Naive thymus-derived CD4-positive, alpha-beta T cell (primary cell): ENCODE measurements around the gene MSH3. TPM values are rescaled to one million over a fixed set of nuclear protein-coding genes. Genes with fewer than 3 reads are reported as not detected.

Source experiments
- ATAC-seq: fragments of 150-1000 bp; cut with Tn5 transposase; 2 replicates; pipeline ENCODE4 v1.10.0; 2021; ENCODE audit warnings: mild to moderate bottlenecking, moderate library complexity
- CTCF ChIA-PET: fragments of 350-600 bp; sonication (Branson Sonifier 250); formaldehyde crosslinking; loops from one replicate; lab custom pipeline; 2021; ENCODE audit warnings: antibody characterized with exemption; lab: Charles Lee
- POLR2A ChIA-PET: fragments of 350-600 bp; sonication (Branson Sonifier 250); formaldehyde crosslinking; loops from one replicate; lab custom pipeline; 2021; ENCODE audit warnings: antibody characterized with exemption, inconsistent platforms; lab: Charles Lee
- DNase-seq, 9 donors: peaks; one replicate each; pipeline versions ENCODE4 v3.0.0 to v3.0.0-alpha.2; 2020 to 2022; ENCODE audit warnings: mixed read lengths in 1 of 9
- H3K27ac ChIP-seq: one replicate; pipeline ENCODE4 v1.7.0; 2013; ENCODE audit warnings: mild to moderate bottlenecking, low read depth, low read length, moderate library complexity
- H3K27me3 ChIP-seq, 2 donors: one replicate each; pipeline ENCODE4 v1.7.0; 2013; ENCODE audit warnings: low read length in 2 of 2, mild to moderate bottlenecking in 2 of 2, moderate library complexity in 2 of 2; ENCODE audit not compliant: control insufficient read depth in 2 of 2, insufficient read depth in 2 of 2
- H3K36me3 ChIP-seq, 3 experiments: 1 replicate in 2 of 3; 2 replicates in 1 of 3; pipeline ENCODE4 v1.7.0; 2013; ENCODE audit warnings: low read length in 3 of 3, mild to moderate bottlenecking in 3 of 3, moderate library complexity in 1 of 3; ENCODE audit not compliant: insufficient read depth in 3 of 3, control insufficient read depth in 2 of 3
- H3K4me1 ChIP-seq, 2 donors: one replicate each; pipeline ENCODE4 v1.7.0; 2013; ENCODE audit warnings: low read length in 2 of 2, mild to moderate bottlenecking in 2 of 2, moderate library complexity in 1 of 2; ENCODE audit not compliant: control insufficient read depth in 2 of 2, insufficient read depth in 2 of 2
- H3K4me3 ChIP-seq: 2 replicates; pipeline ENCODE4 v1.7.0; 2013; ENCODE audit warnings: mild to moderate bottlenecking, low read length
- H3K9me3 ChIP-seq, 3 experiments: 1 replicate in 2 of 3; 2 replicates in 1 of 3; pipeline ENCODE4 v1.7.0; 2013; ENCODE audit warnings: low read length in 3 of 3; ENCODE audit not compliant: control insufficient read depth in 2 of 3
- H3K27ac Mint-ChIP-seq, 9 donors: one replicate each; pipeline ENCODE4 v1.8.0; 2020 to 2022; ENCODE audit warnings: mixed read lengths in 9 of 9, mild to moderate bottlenecking in 8 of 9, moderate library complexity in 5 of 9, inconsistent platforms in 2 of 9
- H3K27me3 Mint-ChIP-seq, 5 donors: one replicate each; pipeline ENCODE4 v1.8.0; 2021 to 2022; ENCODE audit warnings: mixed read lengths in 5 of 5, mild to moderate bottlenecking in 1 of 5
- H3K36me3 Mint-ChIP-seq, 5 donors: one replicate each; pipeline ENCODE4 v1.8.0; 2020 to 2022; ENCODE audit warnings: mixed read lengths in 5 of 5, mild to moderate bottlenecking in 3 of 5, inconsistent platforms in 1 of 5
- H3K4me1 Mint-ChIP-seq, 7 donors: one replicate each; pipeline ENCODE4 v1.8.0; 2020 to 2022; ENCODE audit warnings: mixed read lengths in 7 of 7, mild to moderate bottlenecking in 3 of 7, inconsistent platforms in 1 of 7
- H3K4me3 Mint-ChIP-seq, 10 donors: one replicate each; pipeline ENCODE4 v1.8.0; 2020 to 2022; ENCODE audit warnings: mild to moderate bottlenecking in 10 of 10, mixed read lengths in 10 of 10, moderate library complexity in 6 of 10, inconsistent platforms in 2 of 10
- H3K9me3 Mint-ChIP-seq, 11 donors: one replicate each; pipeline ENCODE4 v1.8.0; 2020 to 2022; ENCODE audit warnings: mixed read lengths in 11 of 11, mild to moderate bottlenecking in 4 of 11, inconsistent platforms in 1 of 11, moderate library complexity in 1 of 11
- intact Hi-C, 2 donors: fragments of 100-400 bp; cut with micrococcal nuclease; formaldehyde crosslinking; loops; one replicate each; pipeline ENCODE4 v1.15.1; 2023
- polyA plus RNA-seq, 2 donors: library from polyadenylated mRNA; unstranded; fragments of 300-500 nt; fragmentation: Illumina TruSeq; gene quantifications; one replicate each; pipeline ENCODE4 v1.2.3, GENCODE V29; 2021
- total RNA-seq, 6 experiments: library from RNA in 5 of 6; stranded (reverse) in 5 of 6; gene quantifications; 1 replicate in 5 of 6; 2 replicates in 1 of 6; pipeline ENCODE4 v1.2.3 and lab custom pipeline; 2021 to 2026

Gene MSH3
- total and polyA plus RNA-seq, 7 experiments from 2014 or later: 10.5 to 20.9 (median 13.0) TPM

DNA sequence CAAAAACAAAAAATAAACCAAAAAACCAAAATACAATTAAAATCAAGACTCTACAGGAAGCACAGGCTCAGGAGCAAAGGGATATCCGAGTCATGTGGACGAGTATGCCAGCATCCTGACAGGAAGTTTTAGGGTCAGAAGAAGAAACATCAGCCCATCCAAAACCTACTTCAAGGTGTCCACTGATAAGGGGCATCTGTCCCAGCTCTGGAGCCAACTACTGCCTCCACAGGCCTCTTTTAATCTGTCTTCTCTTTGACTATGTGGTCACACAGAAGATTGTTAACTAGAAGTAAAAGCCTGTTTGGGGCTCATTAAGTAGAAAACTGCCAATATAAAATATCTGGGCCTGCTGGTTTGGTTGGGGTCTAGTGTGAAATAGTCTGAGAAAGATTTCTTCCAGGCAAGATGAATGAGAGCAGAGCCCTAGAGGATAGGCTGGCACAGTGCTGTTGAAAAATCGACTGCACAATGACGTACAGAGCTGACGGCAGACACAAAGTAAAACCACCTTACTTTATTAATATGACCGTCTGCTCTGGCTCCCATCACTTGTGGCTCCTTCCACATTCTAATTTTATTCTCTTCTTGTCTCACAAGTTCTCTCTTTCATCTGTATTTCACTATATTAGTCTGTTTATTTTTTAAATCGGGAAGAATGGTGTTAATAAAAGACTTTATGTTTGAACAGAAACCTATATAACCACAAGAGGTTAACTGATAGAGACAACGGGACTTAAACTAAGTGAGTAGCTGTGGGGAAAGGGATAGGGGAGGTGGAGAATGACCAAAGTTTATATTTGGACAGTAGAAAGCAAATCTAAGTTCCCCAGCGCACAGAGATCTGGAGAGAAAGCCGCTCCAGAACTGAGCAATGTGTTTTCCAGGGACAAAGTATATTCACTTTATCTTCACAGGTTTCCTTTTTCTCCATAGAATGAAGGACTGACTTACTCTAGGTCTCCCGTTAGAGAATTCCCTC is 22.9 kb upstream of the MSH3 start:
- H3K27me3 Mint-ChIP-seq: no peaks in the 10 kb centered on the region
- H3K36me3 Mint-ChIP-seq: peaks cover 4 to 31% (median 17%) of the 10 kb centered on the region in 5 donors
- no peaks in the 10 kb centered on the region for H3K4me1 ChIP-seq
- H3K27me3 ChIP-seq: no peaks in the 10 kb centered on the region
- DNase-seq (no peak), ATAC-seq (no peak)
- H3K4me3 Mint-ChIP-seq: no peak overlapping the region
- no peak overlapping the region for H3K4me3 ChIP-seq
- H3K9me3 ChIP-seq: no peaks in the 10 kb centered on the region
- POLR2A ChIA-PET: no interaction called here
- H3K27ac ChIP-seq: no peak overlapping the region
- H3K36me3 ChIP-seq: peaks cover 0 to 20% (median 3%) of the 10 kb centered on the region in 3 experiments
- CTCF ChIA-PET: no interaction called here
- no peaks in the 10 kb centered on the region for H3K9me3 Mint-ChIP-seq
- intact Hi-C loops: no loop called here
- peaks cover 0 to 5% (median 0%) of the 10 kb centered on the region in 7 donors for H3K4me1 Mint-ChIP-seq
- H3K27ac Mint-ChIP-seq: no peak overlapping the region

DNA sequence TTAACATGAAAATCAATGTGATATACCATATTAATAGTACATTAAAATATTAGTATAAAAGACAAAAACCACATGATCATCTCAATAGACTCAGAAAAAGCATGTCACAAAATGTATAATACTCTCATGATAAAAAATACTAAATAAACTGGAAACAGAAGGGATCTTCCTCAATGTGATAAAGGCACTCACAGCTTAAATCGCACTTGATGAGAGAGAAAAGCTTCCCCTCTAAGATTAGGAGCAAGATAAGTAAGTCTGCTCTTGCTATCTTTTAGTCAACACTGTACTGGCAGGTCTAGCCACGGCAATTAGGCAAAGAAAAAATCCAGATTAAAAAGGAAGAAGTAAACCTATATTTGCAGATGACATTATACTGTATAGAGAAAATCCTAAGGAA is 21.8 kb upstream of the MSH3 start:
- ChIA-PET CTCF (interaction anchor here (0.7 kb wide), 1 partner anchor 1633 kb away, joined by 3 read pairs; no protein-coding TSS in a partner anchor), POLR2A (no interaction called here)
- H3K27ac ChIP-seq: no peak overlapping the region

DNA sequence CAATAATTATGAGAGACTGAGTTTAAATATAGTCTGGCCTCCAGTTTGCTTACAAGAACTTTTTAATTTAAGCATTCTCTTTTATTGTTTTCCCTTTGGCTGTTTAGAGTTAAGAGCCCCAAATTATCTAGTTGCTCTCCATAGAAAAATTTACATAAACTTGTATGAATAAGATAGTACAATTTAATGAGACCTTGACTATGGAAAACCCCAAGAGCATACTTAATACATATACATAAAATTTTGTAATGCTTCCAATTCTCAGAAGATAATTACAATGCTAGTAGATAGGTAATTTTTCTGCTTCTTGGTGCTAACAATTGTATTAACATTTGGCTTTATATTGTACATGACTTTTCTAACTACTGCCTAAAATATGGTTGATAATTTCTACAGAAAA is 20.3 kb upstream of the MSH3 start:
- peaks cover 7 to 47% (median 27%) of the 10 kb centered on the region in 5 donors for H3K36me3 Mint-ChIP-seq
- Histone ChIP-seq H3K36me3 (peaks cover 0 to 28% (median 3%) of the 10 kb centered on the region in 3 experiments), H3K9me3 (no peaks in the 10 kb centered on the region), H3K27me3 (no peaks in the 10 kb centered on the region), H3K27ac (no peak overlapping the region), H3K4me1 (no peaks in the 10 kb centered on the region), H3K4me3 (no peak overlapping the region)
- intact Hi-C loops: no loop called here
- H3K27ac Mint-ChIP-seq: no peak overlapping the region
- ChIA-PET CTCF (no interaction called here), POLR2A (no interaction called here)
- peaks cover 0 to 9% (median 0%) of the 10 kb centered on the region in 7 donors for H3K4me1 Mint-ChIP-seq
- no peak overlapping the region for H3K4me3 Mint-ChIP-seq
- ATAC-seq (no peak), DNase-seq (no peak)
- no peaks in the 10 kb centered on the region for H3K27me3 Mint-ChIP-seq
- H3K9me3 Mint-ChIP-seq: peaks cover 0 to 2% (median 0%) of the 10 kb centered on the region in 11 donors

More for the DNA sequence above, 21.8 kb upstream of the MSH3 start:
- H3K36me3 Mint-ChIP-seq: peaks cover 7 to 36% (median 17%) of the 10 kb centered on the region in 5 donors
- H3K9me3 Mint-ChIP-seq: no peaks in the 10 kb centered on the region
- Histone ChIP-seq H3K36me3 (peaks cover 0 to 24% (median 3%) of the 10 kb centered on the region in 3 experiments), H3K9me3 (no peaks in the 10 kb centered on the region), H3K4me1 (no peaks in the 10 kb centered on the region), H3K27me3 (no peaks in the 10 kb centered on the region), H3K4me3 (no peak overlapping the region)
- ATAC-seq (no peak), DNase-seq (no peak)
- no peak overlapping the region for H3K27ac Mint-ChIP-seq
- intact Hi-C loops: no loop called here
- H3K4me3 Mint-ChIP-seq: no peak overlapping the region
- peaks cover 0 to 5% (median 0%) of the 10 kb centered on the region in 7 donors for H3K4me1 Mint-ChIP-seq
- no peaks in the 10 kb centered on the region for H3K27me3 Mint-ChIP-seq

DNA sequence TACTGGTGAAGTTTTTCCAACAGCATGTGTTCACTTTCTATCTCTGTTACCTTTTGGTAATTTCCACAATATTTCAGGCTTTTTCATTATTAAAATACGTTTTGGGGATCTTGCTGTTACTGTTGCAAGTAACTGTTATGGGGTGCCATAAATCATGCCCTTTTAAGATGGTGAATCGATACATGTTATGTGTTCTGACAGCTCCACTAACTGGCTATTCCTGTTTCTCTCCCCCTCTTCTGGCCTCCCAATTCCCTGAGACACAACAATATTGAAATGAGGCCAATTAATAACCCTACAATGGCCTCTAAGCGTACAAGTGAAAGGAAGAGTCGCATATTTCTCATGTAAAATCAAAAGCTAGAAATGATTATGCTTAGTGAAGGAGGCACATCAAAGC is 13.1 kb upstream of the MSH3 start:
- Mint-ChIP-seq H3K27ac (peak overlapping the region in 1 of 9 donors; percentile 36), H3K4me3 (no peak overlapping the region), H3K9me3 (peaks cover 0 to 3% (median 0%) of the 10 kb centered on the region in 11 donors), H3K27me3 (no peaks in the 10 kb centered on the region), H3K4me1 (peaks cover 0 to 8% (median 5%) of the 10 kb centered on the region in 7 donors), H3K36me3 (peaks cover 16 to 84% (median 54%) of the 10 kb centered on the region in 5 donors)
- Histone ChIP-seq H3K36me3 (peaks cover 0 to 49% (median 4%) of the 10 kb centered on the region in 3 experiments), H3K27me3 (no peaks in the 10 kb centered on the region), H3K27ac (no peak overlapping the region), H3K4me3 (no peak overlapping the region), H3K9me3 (no peaks in the 10 kb centered on the region), H3K4me1 (no peaks in the 10 kb centered on the region)
- CTCF ChIA-PET: no interaction called here
- POLR2A ChIA-PET: no interaction called here
- DNase-seq (no peak), ATAC-seq (no peak)
- intact Hi-C loops: no loop called here

DNA sequence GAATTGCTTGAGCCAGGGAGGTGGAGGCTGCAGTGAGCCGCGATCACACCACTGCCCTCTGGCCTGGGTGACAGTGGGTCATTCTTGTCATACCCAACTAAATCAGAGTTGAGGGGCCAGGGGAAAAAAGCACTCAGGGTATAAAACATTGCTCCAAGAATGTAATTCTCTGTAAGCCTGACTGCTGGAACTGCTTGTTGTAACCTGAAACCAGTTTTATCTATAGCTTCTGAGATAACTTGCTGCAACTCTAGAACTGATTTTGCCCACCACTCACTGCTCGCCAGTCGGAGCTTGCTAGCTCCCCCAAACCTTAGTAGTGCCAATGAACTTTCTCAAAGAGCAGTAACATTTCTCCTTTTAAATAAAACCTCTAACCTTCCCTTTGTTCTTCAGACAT is 9.6 kb upstream of the MSH3 start:
- Mint-ChIP-seq H3K27ac (no peak overlapping the region), H3K4me1 (peaks cover 0 to 11% (median 4%) of the 10 kb centered on the region in 7 donors), H3K9me3 (no peaks in the 10 kb centered on the region), H3K4me3 (no peak overlapping the region), H3K27me3 (no peaks in the 10 kb centered on the region), H3K36me3 (peaks cover 13 to 75% (median 51%) of the 10 kb centered on the region in 5 donors)
- H3K27me3 ChIP-seq: no peaks in the 10 kb centered on the region
- DNase-seq (no peak), ATAC-seq (no peak)
- H3K9me3 ChIP-seq: no peaks in the 10 kb centered on the region
- no peak overlapping the region for H3K27ac ChIP-seq
- no peaks in the 10 kb centered on the region for H3K4me1 ChIP-seq
- ChIA-PET POLR2A (no interaction called here), CTCF (no interaction called here)
- H3K36me3 ChIP-seq: peaks cover 0 to 35% (median 4%) of the 10 kb centered on the region in 3 experiments
- intact Hi-C loops: no loop called here
- H3K4me3 ChIP-seq: no peak overlapping the region

DNA sequence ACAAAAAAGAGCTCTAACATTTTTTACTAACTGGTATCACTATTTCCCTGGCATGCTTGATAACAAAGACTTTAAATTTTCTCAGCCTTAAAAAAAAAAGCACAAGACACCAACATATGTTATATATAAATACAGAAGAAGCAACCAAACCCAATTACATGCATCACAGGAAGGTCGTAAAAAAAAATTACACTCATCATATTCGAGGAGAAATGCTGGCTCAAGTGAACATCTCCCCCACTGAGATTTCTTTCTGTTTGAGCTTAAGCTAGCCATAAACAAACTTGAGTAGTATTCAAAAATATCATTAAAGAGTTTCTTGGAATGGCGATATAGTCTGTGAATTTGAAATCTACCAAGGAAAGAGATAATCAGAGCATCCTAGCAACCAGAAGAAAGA is 7.5 kb upstream of the MSH3 start:
- no peak overlapping the region for H3K4me3 Mint-ChIP-seq
- H3K4me1 ChIP-seq: no peaks in the 10 kb centered on the region
- H3K9me3 Mint-ChIP-seq: no peaks in the 10 kb centered on the region
- no peak overlapping the region for H3K27ac ChIP-seq
- peaks cover 0 to 17% (median 0%) of the 10 kb centered on the region in 3 experiments for H3K36me3 ChIP-seq
- POLR2A ChIA-PET: no interaction called here
- H3K9me3 ChIP-seq: no peaks in the 10 kb centered on the region
- ATAC-seq (no peak), DNase-seq (no peak)
- no peaks in the 10 kb centered on the region for H3K27me3 ChIP-seq
- no peaks in the 10 kb centered on the region for H3K27me3 Mint-ChIP-seq
- intact Hi-C loops: no loop called here
- CTCF ChIA-PET: interaction anchor here (0.7 kb wide), 1 partner anchor 226 kb away, joined by 3 read pairs; no protein-coding TSS in a partner anchor
- H3K4me3 ChIP-seq: no peak overlapping the region
- peaks cover 0 to 8% (median 1%) of the 10 kb centered on the region in 7 donors for H3K4me1 Mint-ChIP-seq
- H3K27ac Mint-ChIP-seq: peak overlapping the region in 1 of 9 donors; percentile 34
- H3K36me3 Mint-ChIP-seq: peaks cover 8 to 55% (median 37%) of the 10 kb centered on the region in 5 donors
